GM18507 (cell line): ENCODE measurements around the gene CDH2.
"Not testable (repeated sequence)": the region's sequence is repeated elsewhere in the genome, so short reads cannot be mapped to it uniquely, and the experiment has no call there.

ENCODE experiments used
- DNase-seq: peaks from one replicate; pipeline ENCODE4 v3.0.0; 2011; ENCODE audit warnings: low read depth; ENCODE audit not compliant: insufficient read length; ENCODE audit errors: extremely low spot score
- FAIRE-seq: peaks from 2 replicates; lab custom pipeline; 2011; peaks lifted over from hg19 to GRCh38; lab: Jason Lieb, UNC

The CDH2 gene

DNA sequence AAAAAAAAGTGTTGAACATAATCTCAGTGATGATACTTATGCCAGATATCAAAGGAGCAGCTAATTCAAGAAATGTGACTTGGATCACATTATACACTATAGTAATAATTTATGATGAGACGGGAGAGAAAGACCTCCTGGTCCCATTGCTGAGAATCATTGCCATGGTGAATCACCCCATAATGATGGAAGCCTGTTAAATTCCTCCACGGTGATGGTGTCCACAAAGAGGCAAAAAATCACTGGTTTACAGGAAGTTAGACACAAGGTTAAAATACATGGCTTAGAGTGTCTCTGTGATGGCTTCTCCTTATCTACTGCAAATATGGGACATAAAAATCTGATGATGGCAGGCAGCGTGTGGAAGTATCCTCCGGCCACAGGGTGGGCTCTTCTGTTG is 210.0 kb downstream of the CDH2 start:
- DNase-seq, result no peak
- FAIRE-seq, result no peak

- DNase-seq, result no peak
- no peak for FAIRE-seq
Measured at GRCh38 chr18:27964811-27965210, 212.1 kb downstream of the CDH2 start.

- FAIRE-seq (no peak), DNase-seq (no peak)
Measured at GRCh38 chr18:27959101-27959500, 217.8 kb downstream of the CDH2 start.

DNA sequence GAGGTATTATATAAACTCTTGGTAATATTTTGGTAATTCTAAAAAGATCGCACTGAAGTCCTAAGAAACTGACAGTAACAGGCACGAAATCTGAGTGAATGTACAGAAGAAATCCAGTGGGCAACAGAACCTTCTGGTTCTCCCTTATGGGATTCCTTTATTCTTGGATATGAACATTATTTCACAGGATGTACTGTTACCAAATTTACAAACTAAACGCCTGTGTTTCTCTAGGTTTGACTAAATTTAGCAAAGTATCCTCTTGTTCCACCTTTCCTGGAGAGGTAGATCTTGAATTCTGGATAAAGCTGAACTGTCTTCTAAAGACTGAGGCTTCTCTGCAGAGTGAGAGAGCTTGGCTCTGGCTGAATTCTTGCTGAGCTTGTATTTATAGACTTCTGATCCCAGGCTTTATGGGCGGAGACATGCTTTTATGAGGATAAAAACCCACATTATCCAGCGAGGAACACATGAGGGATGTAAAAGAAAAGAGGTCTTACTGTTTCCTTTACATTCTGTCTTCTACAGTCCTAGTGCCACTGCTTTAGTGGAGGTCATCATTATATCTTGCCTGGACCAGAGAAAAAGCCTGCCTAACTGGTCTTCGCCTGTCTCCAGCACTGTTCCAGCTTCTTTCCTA is 220.8 kb downstream of the CDH2 start:
- FAIRE-seq, result no peak
- DNase-seq, result no peak

DNA sequence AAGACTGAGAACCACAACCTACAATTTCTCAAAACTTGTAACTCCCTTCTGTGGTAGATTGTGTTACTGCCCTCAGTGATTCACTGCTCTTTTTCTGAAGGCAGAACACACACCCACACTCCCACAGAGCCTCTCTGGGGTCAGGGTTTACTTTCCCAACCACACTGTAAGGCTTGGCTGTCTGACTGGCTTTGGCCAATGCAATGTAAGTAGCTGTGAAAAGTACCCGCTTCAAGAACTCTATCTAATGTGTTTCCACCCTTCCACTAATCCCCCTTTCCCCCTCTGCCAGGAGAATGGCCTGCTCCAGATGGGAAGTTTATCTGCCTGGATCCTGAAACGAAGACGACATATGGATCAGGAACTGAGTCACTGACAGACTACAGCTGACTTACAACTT is 222.7 kb downstream of the CDH2 start:
- DNase-seq (no peak), FAIRE-seq (no peak)

- no peak for FAIRE-seq
Measured at GRCh38 chr18:27952741-27953140, 224.2 kb downstream of the CDH2 start.

DNA sequence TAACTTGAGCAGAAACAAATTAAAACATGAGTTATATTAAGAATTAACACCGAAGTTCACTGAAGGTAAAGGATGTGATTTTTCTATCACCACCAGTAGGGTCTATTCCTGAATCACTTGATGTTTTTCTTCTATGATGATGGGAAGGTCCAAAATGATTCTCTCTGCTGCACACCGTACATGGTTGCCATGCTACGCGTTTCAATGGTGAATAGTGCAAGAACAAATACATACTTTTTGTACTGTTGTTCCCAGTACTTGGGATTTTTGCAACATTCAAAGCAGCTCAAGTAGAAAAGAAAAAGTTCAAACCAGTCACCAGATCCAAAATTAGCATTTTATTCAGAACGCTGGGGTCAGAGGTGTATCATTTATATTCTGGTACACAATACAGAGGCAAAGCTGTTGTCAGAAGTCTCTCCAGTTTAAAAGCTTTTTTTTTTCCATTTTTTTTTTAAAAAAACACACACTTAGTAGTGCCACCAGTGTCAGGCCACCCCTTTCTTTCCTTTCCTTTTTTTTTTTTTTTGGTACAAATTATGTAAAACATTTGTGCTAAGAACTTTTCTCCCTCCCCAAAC is 226.2 kb downstream of the CDH2 start:
- FAIRE-seq (no peak), DNase-seq (no peak)

More at GRCh38 chr18:27952741-27953140, 224.2 kb downstream of the CDH2 start:
- DNase-seq, result no peak

DNA sequence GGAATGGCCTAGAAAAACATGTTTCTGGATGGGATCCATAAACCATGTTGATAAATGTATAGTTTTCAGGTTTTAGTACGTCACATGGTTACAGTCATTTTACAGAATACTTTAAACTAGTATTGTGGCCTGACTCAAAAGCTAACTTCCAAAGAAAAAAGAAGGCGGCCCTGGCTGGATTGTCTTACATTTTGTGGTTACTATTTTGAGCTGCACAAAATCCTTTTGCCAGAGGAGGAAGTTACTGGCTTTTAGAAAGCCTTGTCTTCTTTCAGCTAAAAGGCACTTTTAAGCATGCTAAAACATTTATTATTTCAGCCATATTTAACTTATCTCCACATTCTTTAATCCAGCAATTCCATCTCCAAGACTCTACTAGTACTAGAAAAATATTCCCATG is 227.9 kb downstream of the CDH2 start:
- no peak for FAIRE-seq
- no peak for DNase-seq

DNA sequence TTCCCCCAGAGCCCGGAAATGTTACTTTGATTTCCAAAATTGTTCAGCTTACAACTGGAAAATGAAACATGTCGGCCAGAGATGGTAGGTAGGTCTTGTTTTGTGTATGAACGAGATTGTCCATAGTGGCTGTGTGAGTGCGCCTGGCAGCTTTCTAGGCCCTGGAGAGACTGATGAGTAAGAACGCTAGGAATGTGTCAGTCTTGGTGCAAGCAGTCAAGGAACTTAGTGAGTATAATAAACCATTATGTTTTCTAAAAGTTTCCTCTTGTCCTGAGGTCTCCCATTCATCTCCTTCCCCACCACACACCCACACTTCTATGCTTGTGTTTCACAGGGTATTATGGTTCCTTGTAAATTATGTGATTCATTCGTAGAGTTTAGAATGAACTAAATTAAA is 234.2 kb downstream of the CDH2 start:
- FAIRE-seq (no peak), DNase-seq (no peak)

DNA sequence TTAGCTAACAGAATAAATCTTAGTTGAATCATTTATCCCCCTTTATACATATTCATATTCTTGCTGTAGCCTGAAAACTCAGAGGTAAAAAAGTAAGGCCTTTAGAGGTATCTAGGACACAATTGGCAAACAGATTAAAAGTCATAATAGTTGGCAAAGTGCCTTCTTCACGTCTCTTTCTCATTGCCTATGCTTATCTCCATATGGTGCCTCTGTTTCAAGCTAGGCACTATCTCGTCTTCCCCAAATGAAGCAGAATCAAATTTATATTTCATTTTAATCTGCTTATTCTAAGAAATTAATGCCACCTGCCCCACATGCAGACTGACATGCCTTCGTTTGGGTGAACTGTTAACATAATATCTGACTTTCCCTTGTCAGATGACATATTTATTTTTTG is 245.4 kb downstream of the CDH2 start:
- no peak for DNase-seq
- no peak for FAIRE-seq

GRCh38 chr18:27922780-27923179 is 254.2 kb downstream of the CDH2 start:
- DNase-seq, result no peak
- FAIRE-seq, result no peak

- DNase-seq (no peak), FAIRE-seq (no peak)
Measured at GRCh38 chr18:27921904-27922751, 254.8 kb downstream of the CDH2 start.

DNA sequence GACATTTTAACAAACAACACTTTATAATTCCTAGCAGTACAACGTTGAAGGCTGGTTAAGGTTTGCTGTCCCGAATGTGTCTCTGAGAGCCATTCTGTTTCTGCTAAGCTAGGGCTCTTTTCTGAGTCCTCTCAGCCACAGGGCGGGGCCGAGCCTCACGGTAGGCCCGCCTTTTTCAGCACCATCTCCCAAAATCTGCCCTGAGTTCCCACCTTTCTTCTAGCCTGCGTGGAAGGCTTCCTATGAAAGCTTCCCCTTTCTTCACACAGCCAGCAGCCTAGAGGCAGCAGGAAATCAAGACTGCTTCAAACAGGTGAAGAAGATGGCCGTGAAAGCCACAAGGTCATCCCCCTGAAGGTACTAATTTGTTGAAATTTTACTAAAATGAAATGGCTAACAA is 255.5 kb downstream of the CDH2 start:
- DNase-seq (no peak), FAIRE-seq (no peak)

GRCh38 chr18:27920836-27921235 is 256.1 kb downstream of the CDH2 start:
- FAIRE-seq, result no peak
- DNase-seq, result no peak

DNA sequence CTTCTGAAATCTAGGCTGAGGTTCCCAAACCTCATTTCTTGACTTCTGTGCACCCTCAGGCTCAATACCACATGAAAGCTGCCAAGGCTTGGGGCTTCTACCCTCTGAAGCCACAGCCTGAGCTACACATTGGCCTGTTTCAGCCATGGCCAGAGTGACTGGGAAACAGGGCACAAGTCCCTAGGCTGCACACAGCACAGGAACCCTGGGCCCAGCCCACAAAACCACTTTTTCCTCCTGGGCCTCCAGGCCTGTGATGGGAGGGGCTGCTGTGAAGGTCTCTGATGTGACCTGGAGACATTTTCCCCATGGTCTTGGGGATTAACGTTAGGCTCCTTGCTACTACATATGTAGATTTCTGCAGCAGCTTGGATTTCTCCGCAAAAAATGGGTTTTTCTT is 270.7 kb downstream of the CDH2 start:
- FAIRE-seq, DNase-seq: not testable (repeated sequence)

DNA sequence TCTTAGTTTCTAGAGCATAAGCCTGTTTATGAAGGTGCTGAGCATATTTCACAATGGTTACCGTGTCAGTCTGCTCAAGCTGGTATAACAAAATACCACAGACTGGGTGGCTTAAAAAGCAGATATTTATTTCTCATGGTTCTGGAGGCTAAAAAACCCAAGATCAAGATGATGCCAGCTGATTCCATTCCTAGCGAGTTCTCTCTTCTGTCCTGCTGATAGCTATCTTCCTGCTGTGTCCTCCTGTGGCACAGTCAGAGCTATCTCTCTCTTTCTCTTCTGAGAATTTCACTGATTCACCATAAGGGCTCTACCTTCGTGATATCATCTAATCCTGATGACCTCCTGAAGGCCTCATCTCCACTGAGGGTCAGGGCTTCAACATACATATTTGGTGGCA is 273.0 kb downstream of the CDH2 start:
- FAIRE-seq (no peak), DNase-seq (no peak)

GRCh38 chr18:27901424-27902226 is 275.3 kb downstream of the CDH2 start:
- DNase-seq (no peak), FAIRE-seq (no peak)
